ENCODE measurements around the gene GPC1. TPM values are rescaled to one million over a fixed set of nuclear protein-coding genes. Genes with fewer than 3 reads are reported as not detected.

The GPC1 gene
- total and polyA plus RNA-seq, 10 of the 15 experiments (the other 5 are each of a cell fraction or from before 2014, with no cell fraction given), result 0.06 to 0.77 (median 0.23) TPM; not detected in 3

DNA sequence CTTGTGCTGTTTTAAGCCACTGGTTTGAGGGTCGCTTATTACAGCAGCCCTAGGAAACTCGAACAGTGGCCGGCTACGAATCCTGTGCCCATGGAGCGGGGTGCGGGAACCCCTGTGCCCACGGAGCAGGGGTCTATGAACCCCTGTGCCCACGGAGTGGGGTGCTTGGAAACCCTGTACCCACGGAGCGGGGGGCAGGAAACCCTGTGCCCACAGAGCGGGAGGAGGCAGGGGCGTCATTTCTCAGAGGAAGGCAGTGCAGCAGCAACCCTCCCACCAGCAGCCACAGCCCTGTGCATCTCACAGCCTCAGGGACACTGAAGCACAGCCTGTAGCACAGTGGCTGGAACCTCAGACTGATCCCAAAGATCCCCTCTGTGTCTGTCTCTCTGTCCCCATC is 34.2 kb upstream of the GPC1 start:
- H3K9me3 ChIP-seq (replicated peaks; ENCODE audit: control insufficient read depth, insufficient read depth, low read length), result no peaks in the 10 kb centered on the region
- no peaks in the 10 kb centered on the region for H4K20me1 ChIP-seq (ENCODE audit: control insufficient read depth, insufficient read depth)
- POLR2A ChIA-PET, result no interaction called here
- H3K27me3 ChIP-seq (replicated peaks in 1 of 2; ENCODE audit: control insufficient read depth in 2 of 2, insufficient read depth in 2 of 2, low read length in 1 of 2), result peaks cover 0 to 2% of the 10 kb centered on the region in 2 experiments; a peak in 2 of 4 replicates
- H3K4me3 ChIP-seq, result no peak overlapping the region
- in situ Hi-C loops (cut with MboI) (no loop called here), intact Hi-C loops (cut with micrococcal nuclease; ENCODE audit: unreplicated experiment) (no loop called here)
- DNase-seq (ENCODE audit: low read depth, low spot score), result no peak
- no peaks in the 10 kb centered on the region for H3K79me2 ChIP-seq (ENCODE audit: control insufficient read depth, insufficient read depth, low read length)
- no peak for FAIRE-seq
- no peak overlapping the region for H3K9ac ChIP-seq (ENCODE audit: control insufficient read depth, insufficient read depth, low read length)
- no peak overlapping the region for H3K27ac ChIP-seq (ENCODE audit: control insufficient read depth, insufficient read depth)
- no peak for TF ChIP-seq DPF2 (IDR thresholded peaks at IDR 0.05)
- no peak for TF ChIP-seq POLR2A (IDR thresholded peaks at IDR 0.05; ENCODE audit: low read depth, low read length)
- no peak for TF ChIP-seq MTA2 (IDR thresholded peaks at IDR 0.05; ENCODE audit: low read depth)
- TF ChIP-seq HCFC1 (IDR thresholded peaks at IDR 0.05; ENCODE audit: low read length), result no peak
- TF ChIP-seq FOXM1 (IDR thresholded peaks at IDR 0.05; ENCODE audit: low read depth, low read length), result no peak
- RAD21 ChIA-PET (ENCODE audit: unreplicated experiment), result no interaction called here
- H3K4me1 ChIP-seq (ENCODE audit: control insufficient read depth, insufficient read depth, low read length), result no peaks in the 10 kb centered on the region
- SMC1A ChIA-PET (ENCODE audit: uncharacterized antibody, unreplicated experiment), result no interaction called here
- CTCF ChIA-PET, result no interaction called here
- no peaks in the 10 kb centered on the region for H3K36me3 ChIP-seq (ENCODE audit: control insufficient read depth in 2 of 2, insufficient read depth in 2 of 2, low read length in 1 of 2)
- H2AFZ ChIP-seq (ENCODE audit: control insufficient read depth, low read depth, low read length), result no peak overlapping the region
- BruUV-seq (replicated peaks), result no TSS peak
- no peak overlapping the region for H3K4me2 ChIP-seq (ENCODE audit: control insufficient read depth, insufficient read depth)
- 18% methylated on average over 12 of the region's 12 CpGs for WGBS (ENCODE audit: insufficient coverage, insufficient replicate concordance, low lambda C conversion rate, missing lambda C conversion rate)
- no peak for ATAC-seq

DNA sequence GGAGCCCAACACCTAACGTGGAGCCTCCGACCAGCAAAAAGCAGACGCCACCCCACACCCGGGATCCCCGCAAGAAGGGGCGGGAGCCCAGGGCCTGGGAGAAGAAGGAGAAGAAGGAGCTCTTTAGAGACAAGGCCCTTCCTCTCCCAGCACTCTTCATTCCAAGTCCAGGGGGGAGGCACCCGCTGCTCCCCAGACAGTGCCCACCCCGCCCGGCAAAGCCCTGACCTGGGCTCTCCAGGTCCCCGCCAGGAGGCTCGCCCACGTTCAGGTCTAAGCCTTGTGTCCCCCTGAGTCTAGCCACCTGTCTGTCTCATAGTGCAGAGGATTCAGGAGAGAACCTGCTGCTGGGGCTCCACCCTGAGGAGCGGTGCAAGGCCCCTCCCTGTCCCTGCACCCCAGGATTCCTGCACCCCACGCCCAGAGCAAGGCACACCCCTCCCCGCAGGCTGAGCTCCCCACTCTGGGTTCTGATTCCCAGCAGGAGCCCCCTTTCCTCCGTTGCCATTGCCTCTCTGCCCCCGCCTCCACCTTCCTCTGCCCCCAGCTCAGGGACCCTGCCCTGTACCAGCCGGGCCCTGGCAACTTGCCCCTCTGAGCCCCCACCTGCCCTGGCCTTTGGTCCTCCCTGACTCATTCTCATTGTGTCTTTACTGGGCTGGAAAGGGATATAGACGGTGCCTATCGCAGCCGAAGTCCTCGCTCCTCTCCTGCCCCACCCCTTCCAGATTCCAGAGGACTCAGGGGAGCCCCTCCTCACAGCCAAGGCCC is 33.5 kb upstream of the GPC1 start:
- DNase-seq (ENCODE audit: low read depth, low spot score), result no peak
- no peak overlapping the region for H3K27ac ChIP-seq (ENCODE audit: control insufficient read depth, insufficient read depth)
- H3K27me3 ChIP-seq (replicated peaks in 1 of 2; ENCODE audit: control insufficient read depth in 2 of 2, insufficient read depth in 2 of 2, low read length in 1 of 2), result no peaks in the 10 kb centered on the region; a peak in 1 of 4 replicates
- no peak overlapping the region for H3K4me2 ChIP-seq (ENCODE audit: control insufficient read depth, insufficient read depth)
- RAD21 ChIA-PET (ENCODE audit: unreplicated experiment), result no interaction called here
- CTCF ChIA-PET, result no interaction called here
- H3K36me3 ChIP-seq (ENCODE audit: control insufficient read depth in 2 of 2, insufficient read depth in 2 of 2, low read length in 1 of 2), result no peaks in the 10 kb centered on the region
- H3K79me2 ChIP-seq (ENCODE audit: control insufficient read depth, insufficient read depth, low read length), result no peaks in the 10 kb centered on the region
- SMC1A ChIA-PET (ENCODE audit: uncharacterized antibody, unreplicated experiment), result no interaction called here
- FAIRE-seq, result no peak
- WGBS (ENCODE audit: insufficient coverage, insufficient replicate concordance, low lambda C conversion rate, missing lambda C conversion rate), result 38% methylated on average over 19 of the region's 22 CpGs
- BruUV-seq (replicated peaks), result no TSS peak
- TF ChIP-seq BACH1 (IDR thresholded peaks at IDR 0.05; ENCODE audit: borderline replicate concordance) (no peak), STAT3 (IDR thresholded peaks at IDR 0.05; ENCODE audit: low read depth, low read length) (no peak), RCOR1 (conservative IDR thresholded peaks at IDR 0.05; ENCODE audit: low read depth, low read length) (no peak), ZBED1 (IDR thresholded peaks at IDR 0.05; ENCODE audit: borderline replicate concordance) (no peak), LARP7 (IDR thresholded peaks at IDR 0.05) (no peak), PML (IDR thresholded peaks at IDR 0.05; ENCODE audit: low read length) (no peak), HDGF (IDR thresholded peaks at IDR 0.05) (no peak), CHD2 (IDR thresholded peaks at IDR 0.05; ENCODE audit: borderline replicate concordance, low read depth, low read length) (no peak)
- TF ChIP-seq, protein P1, sequence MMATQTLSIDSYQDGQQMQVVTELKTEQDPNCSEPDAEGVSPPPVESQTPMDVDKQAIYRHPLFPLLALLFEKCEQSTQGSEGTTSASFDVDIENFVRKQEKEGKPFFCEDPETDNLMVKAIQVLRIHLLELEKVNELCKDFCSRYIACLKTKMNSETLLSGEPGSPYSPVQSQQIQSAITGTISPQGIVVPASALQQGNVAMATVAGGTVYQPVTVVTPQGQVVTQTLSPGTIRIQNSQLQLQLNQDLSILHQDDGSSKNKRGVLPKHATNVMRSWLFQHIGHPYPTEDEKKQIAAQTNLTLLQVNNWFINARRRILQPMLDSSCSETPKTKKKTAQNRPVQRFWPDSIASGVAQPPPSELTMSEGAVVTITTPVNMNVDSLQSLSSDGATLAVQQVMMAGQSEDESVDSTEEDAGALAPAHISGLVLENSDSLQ (IDR thresholded peaks at IDR 0.05), result no peak
- TF ChIP-seq, protein P2, sequence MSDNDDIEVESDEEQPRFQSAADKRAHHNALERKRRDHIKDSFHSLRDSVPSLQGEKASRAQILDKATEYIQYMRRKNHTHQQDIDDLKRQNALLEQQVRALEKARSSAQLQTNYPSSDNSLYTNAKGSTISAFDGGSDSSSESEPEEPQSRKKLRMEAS (IDR thresholded peaks at IDR 0.05; ENCODE audit: low read depth, low read length), result no peak
- H3K4me3 ChIP-seq, result no peak overlapping the region
- H2AFZ ChIP-seq (ENCODE audit: control insufficient read depth, low read depth, low read length), result no peak overlapping the region
- no peak overlapping the region for H3K9ac ChIP-seq (ENCODE audit: control insufficient read depth, insufficient read depth, low read length)
- H3K9me3 ChIP-seq (replicated peaks; ENCODE audit: control insufficient read depth, insufficient read depth, low read length), result no peaks in the 10 kb centered on the region
- H4K20me1 ChIP-seq (ENCODE audit: control insufficient read depth, insufficient read depth), result no peaks in the 10 kb centered on the region
- POLR2A ChIA-PET, result no interaction called here
- intact Hi-C loops (cut with micrococcal nuclease; ENCODE audit: unreplicated experiment) (no loop called here), in situ Hi-C loops (cut with MboI) (no loop called here)
- no peak for ATAC-seq
- H3K4me1 ChIP-seq (ENCODE audit: control insufficient read depth, insufficient read depth, low read length), result no peaks in the 10 kb centered on the region
